Testis (tissue), 3 donors: ENCODE data around the gene FREM1. TPM values are rescaled to one million over a fixed set of nuclear protein-coding genes. Genes with fewer than 3 reads are reported as not detected.

Experiments
- DNase-seq: peaks from one replicate; pipeline ENCODE4 v3.0.0-alpha.2; 2019
- H3K27ac ChIP-seq, 2 donors: fragments of 200-600 bp; sonication (generic); one replicate each; pipeline ENCODE4 v1.5.1; 2019
- H3K27me3 ChIP-seq: fragments of 200-600 bp; sonication (generic); one replicate; pipeline ENCODE4 v1.5.1; 2019
- H3K36me3 ChIP-seq: fragments of 200-600 bp; sonication (generic); one replicate; pipeline ENCODE4 v1.5.1; 2017; ENCODE audit warnings: low read depth; ENCODE audit errors: missing control alignments
- H3K4me1 ChIP-seq: fragments of 200-600 bp; sonication (generic); one replicate; pipeline ENCODE4 v1.5.1; 2019
- H3K4me3 ChIP-seq, 2 donors: fragments of 200-600 bp; sonication (generic); one replicate each; pipeline ENCODE4 v1.5.1; 2017 to 2019
- H3K9me3 ChIP-seq: fragments of 200-600 bp; sonication (generic); one replicate; pipeline ENCODE4 v1.5.1; 2017
- POLR2A ChIP-seq: fragments of 450-650 bp; IDR thresholded peaks from one replicate; pipeline ENCODE4 v1.6.1; 2017; ENCODE audit warnings: antibody characterized with exemption, mild to moderate bottlenecking, moderate library complexity
- WGBS, 2 donors: methylation state at CpG; one replicate each; pipeline ENCODE4 v1.1.5; 2018; 5-methylcytosine and 5-hydroxymethylcytosine counted together
- intact Hi-C: fragments of 100-400 bp; cut with DNase I; formaldehyde crosslinking; loops from one replicate; pipeline ENCODE4 v1.15.1; 2023; ENCODE audit warnings: low total_unique reads
- polyA plus RNA-seq: library from polyadenylated mRNA; stranded (reverse); fragments of 350-450 nt; fragmentation: Illumina TruSeq; extraction: RNeasy Lipid Tissue Mini Kit (QIAGEN cat#74804); gene quantifications from one replicate; pipeline ENCODE4 v1.2.3, GENCODE V29; 2014; ENCODE audit warnings: low read depth, low replicate concordance; ENCODE audit not compliant: insufficient read depth
- total RNA-seq, 2 donors: library from RNA; depleted of rRNA; stranded (reverse); fragments of >200 nt; gene quantifications; one replicate each; pipeline ENCODE4 v1.2.3, GENCODE V29; 2016
- TF ChIP-seq, protein P1 (sequence below), 3 experiments: fragments of 450-650 bp in 2 of 3; fragments of 200-600 bp in 1 of 3; sonication (generic) in 1 of 3; IDR thresholded peaks; one replicate each; pipeline ENCODE4 v1.5.1; 2016 to 2019; ENCODE audit warnings: antibody characterized with exemption in 3 of 3, mild to moderate bottlenecking in 2 of 3, moderate library complexity in 1 of 3

The FREM1 gene
- total and polyA plus RNA-seq, 3 donors from 2014 or later: 4.6 to 14.6 (median 5.7) TPM

DNA sequence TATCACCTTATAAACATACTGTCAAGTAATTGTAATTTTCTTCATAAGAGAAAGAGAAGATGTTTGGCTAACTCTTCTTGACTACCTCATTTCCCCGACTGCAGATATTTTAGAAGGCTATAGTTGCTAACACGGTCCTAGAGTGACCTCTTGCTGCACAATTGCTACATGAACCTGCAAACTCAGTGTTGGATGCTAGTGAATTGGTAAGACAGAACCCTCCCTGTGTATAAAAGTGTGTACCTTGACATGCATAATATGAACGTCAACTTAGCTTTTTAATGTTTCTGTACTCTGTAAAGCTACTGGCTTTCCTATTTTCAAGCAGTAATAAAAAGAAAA is 141.0 kb downstream of the FREM1 start:
- TF ChIP-seq POLR2A: no peak
- Histone ChIP-seq H3K27me3 (no peaks in the 10 kb centered on the region), H3K27ac (no peak overlapping the region), H3K36me3 (no peaks in the 10 kb centered on the region), H3K9me3 (no peaks in the 10 kb centered on the region), H3K4me1 (no peaks in the 10 kb centered on the region), H3K4me3 (no peak overlapping the region)
- DNase-seq: no peak
- intact Hi-C loops: no loop called here
- WGBS, 2 donors: 46 to 58% methylated on average over 3 of the region's 3 CpGs

DNA sequence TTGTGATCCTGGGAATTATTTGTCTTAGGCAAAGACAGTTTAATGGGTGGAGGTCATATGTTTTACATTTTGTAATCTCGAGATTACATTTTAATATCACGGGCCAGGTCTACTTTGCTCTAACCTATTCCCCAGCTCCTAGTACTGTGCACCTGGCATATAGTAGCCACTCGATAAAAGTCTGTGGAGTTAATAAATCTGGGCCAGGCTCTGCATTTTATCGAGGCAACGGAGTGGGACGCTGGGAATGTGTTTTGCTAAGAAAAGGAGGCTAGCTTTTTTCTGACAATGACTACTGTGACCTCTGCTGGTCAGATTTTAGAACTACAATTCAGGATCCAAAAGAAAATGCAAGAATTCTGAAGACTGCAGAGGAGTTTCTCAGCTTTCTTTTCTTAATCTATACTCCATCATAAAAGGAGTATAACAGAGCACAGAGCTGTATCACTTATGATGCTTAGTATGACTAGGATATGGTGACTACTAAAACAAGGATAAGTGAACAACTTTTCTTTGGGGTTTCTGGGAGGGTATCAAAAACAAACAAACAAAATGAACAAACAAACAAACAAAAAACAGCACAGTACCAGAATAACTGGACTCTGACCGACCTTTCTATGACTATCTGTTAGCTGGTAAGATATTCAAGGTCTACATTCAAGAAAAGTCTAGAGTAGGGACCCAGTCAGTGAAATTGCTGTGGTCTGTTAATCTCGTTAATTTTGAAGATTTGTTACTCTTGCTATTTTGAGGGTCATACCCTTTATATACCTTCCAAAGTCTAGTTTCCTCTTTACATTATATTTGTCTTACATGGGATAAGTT is 141.6 kb downstream of the FREM1 start:
- H3K4me1 ChIP-seq: no peaks in the 10 kb centered on the region
- TF ChIP-seq POLR2A: no peak
- TF ChIP-seq, protein P1, sequence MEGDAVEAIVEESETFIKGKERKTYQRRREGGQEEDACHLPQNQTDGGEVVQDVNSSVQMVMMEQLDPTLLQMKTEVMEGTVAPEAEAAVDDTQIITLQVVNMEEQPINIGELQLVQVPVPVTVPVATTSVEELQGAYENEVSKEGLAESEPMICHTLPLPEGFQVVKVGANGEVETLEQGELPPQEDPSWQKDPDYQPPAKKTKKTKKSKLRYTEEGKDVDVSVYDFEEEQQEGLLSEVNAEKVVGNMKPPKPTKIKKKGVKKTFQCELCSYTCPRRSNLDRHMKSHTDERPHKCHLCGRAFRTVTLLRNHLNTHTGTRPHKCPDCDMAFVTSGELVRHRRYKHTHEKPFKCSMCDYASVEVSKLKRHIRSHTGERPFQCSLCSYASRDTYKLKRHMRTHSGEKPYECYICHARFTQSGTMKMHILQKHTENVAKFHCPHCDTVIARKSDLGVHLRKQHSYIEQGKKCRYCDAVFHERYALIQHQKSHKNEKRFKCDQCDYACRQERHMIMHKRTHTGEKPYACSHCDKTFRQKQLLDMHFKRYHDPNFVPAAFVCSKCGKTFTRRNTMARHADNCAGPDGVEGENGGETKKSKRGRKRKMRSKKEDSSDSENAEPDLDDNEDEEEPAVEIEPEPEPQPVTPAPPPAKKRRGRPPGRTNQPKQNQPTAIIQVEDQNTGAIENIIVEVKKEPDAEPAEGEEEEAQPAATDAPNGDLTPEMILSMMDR (IDR thresholded peaks at IDR 0.05): peak; percentile 62 to 83 (median 71)
- H3K9me3 ChIP-seq: no peaks in the 10 kb centered on the region
- peak; percentile 21 for DNase-seq
- H3K36me3 ChIP-seq: no peaks in the 10 kb centered on the region
- H3K27me3 ChIP-seq: no peaks in the 10 kb centered on the region
- intact Hi-C loops: no loop called here
- H3K27ac ChIP-seq: no peak overlapping the region
- 31 to 34% methylated on average over 8 of the region's 8 CpGs for WGBS, 2 donors
- H3K4me3 ChIP-seq: no peak overlapping the region

DNA sequence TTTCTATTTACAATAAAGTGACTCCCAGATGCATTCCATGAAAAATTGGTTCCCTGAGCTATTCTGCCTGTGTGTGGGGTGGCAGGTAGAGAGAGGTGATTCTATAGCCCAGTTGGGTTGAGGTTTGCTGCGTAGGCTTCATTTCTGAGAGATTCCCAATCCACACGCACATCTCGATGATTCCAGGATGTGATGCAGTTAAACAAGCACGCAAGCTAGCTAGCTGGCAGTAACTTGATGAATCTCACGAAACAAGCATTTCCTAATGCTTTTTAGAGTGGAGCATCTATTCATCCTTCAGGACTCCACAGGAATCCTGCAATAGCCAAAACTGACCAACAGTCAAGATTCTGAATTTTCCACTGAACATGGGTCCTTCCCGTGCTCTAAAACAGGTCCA is 143.9 kb downstream of the FREM1 start:
- intact Hi-C loops: no loop called here
- no peak for TF ChIP-seq POLR2A
- TF ChIP-seq, protein P1 (IDR thresholded peaks at IDR 0.05): no peak
- Histone ChIP-seq H3K4me3 (no peak overlapping the region), H3K27ac (no peak overlapping the region), H3K36me3 (no peaks in the 10 kb centered on the region), H3K9me3 (no peaks in the 10 kb centered on the region), H3K4me1 (no peaks in the 10 kb centered on the region), H3K27me3 (no peaks in the 10 kb centered on the region)
- WGBS, 2 donors: 92 to 95% methylated on average over 6 of the region's 6 CpGs
- DNase-seq: no peak

DNA sequence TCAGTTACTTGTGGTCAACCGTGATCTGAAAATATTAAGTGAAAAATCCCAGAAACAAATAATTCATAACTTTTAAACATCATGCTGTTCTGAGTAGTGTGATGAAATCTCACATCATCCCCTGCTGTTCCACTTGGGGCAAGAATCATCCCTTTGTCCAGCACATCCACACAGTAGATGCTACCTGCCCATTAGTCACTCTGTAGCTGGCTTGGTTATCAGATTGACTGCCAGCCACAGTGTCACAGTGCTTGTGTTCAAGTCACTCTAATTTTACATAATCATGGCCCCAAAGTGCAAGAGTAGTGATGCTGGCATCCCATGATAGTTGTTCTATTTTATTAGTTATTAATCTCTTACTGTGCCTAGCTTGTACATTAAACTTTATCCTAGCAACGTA is 148.6 kb downstream of the FREM1 start:
- intact Hi-C loops: no loop called here
- no peaks in the 10 kb centered on the region for H3K36me3 ChIP-seq
- H3K9me3 ChIP-seq: no peaks in the 10 kb centered on the region
- 80 to 89% methylated on average over 2 of the region's 2 CpGs for WGBS, 2 donors
- no peaks in the 10 kb centered on the region for H3K27me3 ChIP-seq
- no peak overlapping the region for H3K4me3 ChIP-seq
- TF ChIP-seq, protein P1 (IDR thresholded peaks at IDR 0.05): no peak
- no peak for TF ChIP-seq POLR2A
- no peaks in the 10 kb centered on the region for H3K4me1 ChIP-seq
- H3K27ac ChIP-seq: no peak overlapping the region
- DNase-seq: no peak

DNA sequence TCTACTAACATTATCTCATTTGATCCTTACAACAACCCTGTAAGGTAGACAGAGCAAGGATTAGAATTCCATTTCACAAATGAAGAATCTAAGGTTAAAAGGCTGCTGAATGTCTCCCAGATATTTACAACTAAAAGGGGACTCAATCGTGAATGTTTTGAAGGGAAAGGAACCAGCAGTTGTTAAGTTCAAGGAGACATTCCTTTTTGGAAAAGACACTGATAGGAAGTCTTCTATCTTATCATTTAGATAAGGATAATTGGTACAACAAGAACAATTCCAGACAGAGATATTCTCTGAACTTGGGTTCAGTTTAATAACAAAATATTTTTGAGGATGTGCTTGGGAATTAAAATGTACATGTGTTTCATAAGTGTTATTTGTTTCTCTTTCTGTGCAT is 150.2 kb downstream of the FREM1 start:
- WGBS, 2 donors: 0% methylated on average over 1 of the region's 1 CpG
- no peaks in the 10 kb centered on the region for H3K27me3 ChIP-seq
- no peaks in the 10 kb centered on the region for H3K9me3 ChIP-seq
- TF ChIP-seq, protein P1 (IDR thresholded peaks at IDR 0.05): no peak
- no peak for TF ChIP-seq POLR2A
- no peaks in the 10 kb centered on the region for H3K4me1 ChIP-seq
- H3K27ac ChIP-seq: no peak overlapping the region
- intact Hi-C loops: no loop called here
- no peaks in the 10 kb centered on the region for H3K36me3 ChIP-seq
- DNase-seq: no peak
- H3K4me3 ChIP-seq: no peak overlapping the region
